ENCODE results near the gene CXCL16.

CXCL16 gene

DNA sequence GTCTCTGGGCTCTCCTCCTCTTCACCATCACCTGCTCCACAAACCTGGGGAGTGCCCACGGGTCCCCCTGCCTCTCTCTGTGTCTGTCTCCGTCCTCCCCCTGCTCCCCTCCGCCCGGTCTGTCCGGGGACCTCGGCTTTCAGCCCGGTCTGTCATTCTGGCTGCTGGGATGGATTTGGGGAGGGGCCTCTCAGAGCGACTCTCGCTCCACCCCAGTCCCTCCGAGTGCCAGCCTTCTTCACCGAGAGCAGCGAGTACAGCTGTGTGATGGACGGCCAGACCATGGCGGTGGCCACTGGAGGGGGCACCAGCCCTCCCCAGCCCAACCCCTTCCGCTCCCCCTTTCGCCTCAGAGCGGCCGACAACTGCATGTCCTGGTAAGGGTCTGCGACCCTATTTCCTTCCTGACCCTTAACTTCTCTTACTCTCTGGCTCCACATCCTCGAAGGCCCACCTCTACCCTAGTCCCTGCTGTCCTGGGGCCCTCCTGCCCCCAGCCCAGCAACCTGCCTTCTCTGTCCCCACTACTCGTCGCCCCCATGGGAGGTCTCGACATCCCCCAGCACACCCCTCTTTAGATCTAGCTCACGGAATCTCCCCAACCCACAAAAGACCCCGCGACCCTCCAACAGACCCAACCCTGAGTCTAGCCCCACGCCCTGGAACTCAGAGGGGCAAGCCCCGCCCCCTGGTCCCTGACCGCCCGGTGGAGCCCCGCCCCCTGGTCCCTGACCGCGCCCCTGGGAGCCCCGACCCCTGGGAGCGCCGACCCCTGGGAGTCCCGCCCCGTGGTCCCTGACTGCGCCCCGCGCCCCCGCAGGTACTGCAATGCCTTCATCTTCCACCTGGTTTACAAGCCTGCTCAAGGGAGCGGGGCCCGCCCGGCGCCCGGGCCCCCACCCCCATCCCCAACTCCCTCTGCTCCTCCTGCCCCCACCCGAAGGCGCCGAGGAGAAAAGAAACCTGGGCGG, 5.6 kb upstream of the CXCL16 start:
- peaks cover 2% of the 10 kb centered on the region for H3K27me3 ChIP-seq (ENCODE audit: insufficient read depth, low read depth, severe bottlenecking)

DNA sequence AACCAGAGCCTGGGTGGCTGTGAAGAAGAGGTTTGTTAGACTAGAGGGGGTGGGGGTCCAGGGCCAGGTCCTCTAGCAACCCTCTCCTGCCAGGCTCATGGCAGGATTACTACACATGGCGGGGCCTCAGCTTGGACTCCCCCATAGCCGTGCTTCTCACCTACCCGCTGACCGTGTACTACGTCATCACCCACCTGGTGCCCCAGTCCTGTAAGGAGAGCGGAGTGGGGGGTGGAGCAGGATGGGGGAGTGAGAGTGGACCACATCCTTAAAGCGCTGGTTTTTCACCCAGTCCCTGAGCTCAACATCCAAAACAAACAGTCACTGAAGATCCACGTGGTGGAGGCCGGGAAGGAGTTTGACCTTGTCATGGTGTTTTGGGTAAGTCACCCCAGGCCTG, 4.2 kb upstream of the CXCL16 start:
- H3K27ac ChIP-seq, result no peak overlapping the region
- peaks cover 9% of the 10 kb centered on the region for H3K27me3 ChIP-seq (ENCODE audit: insufficient read depth, low read depth, severe bottlenecking)
- TF ChIP-seq, protein P1, sequence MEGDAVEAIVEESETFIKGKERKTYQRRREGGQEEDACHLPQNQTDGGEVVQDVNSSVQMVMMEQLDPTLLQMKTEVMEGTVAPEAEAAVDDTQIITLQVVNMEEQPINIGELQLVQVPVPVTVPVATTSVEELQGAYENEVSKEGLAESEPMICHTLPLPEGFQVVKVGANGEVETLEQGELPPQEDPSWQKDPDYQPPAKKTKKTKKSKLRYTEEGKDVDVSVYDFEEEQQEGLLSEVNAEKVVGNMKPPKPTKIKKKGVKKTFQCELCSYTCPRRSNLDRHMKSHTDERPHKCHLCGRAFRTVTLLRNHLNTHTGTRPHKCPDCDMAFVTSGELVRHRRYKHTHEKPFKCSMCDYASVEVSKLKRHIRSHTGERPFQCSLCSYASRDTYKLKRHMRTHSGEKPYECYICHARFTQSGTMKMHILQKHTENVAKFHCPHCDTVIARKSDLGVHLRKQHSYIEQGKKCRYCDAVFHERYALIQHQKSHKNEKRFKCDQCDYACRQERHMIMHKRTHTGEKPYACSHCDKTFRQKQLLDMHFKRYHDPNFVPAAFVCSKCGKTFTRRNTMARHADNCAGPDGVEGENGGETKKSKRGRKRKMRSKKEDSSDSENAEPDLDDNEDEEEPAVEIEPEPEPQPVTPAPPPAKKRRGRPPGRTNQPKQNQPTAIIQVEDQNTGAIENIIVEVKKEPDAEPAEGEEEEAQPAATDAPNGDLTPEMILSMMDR (IDR thresholded peaks at IDR 0.05; ENCODE audit: low read depth, low read length), result no peak
- no peaks in the 10 kb centered on the region for H3K9me3 ChIP-seq (ENCODE audit: severe bottlenecking)
- no peak for DNase-seq
- no peak overlapping the region for H3K4me3 ChIP-seq (ENCODE audit: low read depth, low read length)
- H3K36me3 ChIP-seq, result no peaks in the 10 kb centered on the region

More for the DNA sequence above, 5.6 kb upstream of the CXCL16 start:
- H3K4me3 ChIP-seq (ENCODE audit: low read depth, low read length), result no peak overlapping the region
- no peak for DNase-seq
- H3K36me3 ChIP-seq, result no peaks in the 10 kb centered on the region
- TF ChIP-seq, protein P1 (IDR thresholded peaks at IDR 0.05; ENCODE audit: low read depth, low read length), result no peak
- H3K9me3 ChIP-seq (ENCODE audit: severe bottlenecking), result no peaks in the 10 kb centered on the region
- H3K27ac ChIP-seq, result no peak overlapping the region

DNA sequence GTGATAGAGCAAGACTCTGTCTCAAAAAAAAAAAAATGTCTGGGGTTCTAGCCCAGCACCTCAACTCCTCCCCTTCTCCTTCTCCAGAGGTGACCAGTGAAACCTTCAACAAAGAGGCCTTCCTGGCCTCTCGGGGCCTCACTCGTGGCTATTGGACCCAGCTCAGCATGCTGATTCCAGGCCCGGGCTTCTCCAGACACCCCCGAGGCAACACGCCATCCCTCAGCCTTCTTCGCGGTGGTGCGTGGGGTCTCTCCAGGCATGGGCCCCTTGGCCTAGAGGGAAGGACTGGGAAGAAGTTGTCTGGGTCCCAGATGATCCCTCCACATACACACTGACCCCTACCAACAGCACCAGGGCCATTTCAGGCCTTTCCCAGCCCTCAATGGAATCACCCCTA, 3.5 kb upstream of the CXCL16 start:
- Histone ChIP-seq H3K36me3 (no peaks in the 10 kb centered on the region), H3K27ac (no peak overlapping the region), H3K27me3 (ENCODE audit: insufficient read depth, low read depth, severe bottlenecking) (peaks cover 16% of the 10 kb centered on the region), H3K9me3 (ENCODE audit: severe bottlenecking) (no peaks in the 10 kb centered on the region), H3K4me3 (ENCODE audit: low read depth, low read length) (no peak overlapping the region)
- TF ChIP-seq, protein P1 (IDR thresholded peaks at IDR 0.05; ENCODE audit: low read depth, low read length), result no peak
- no peak for DNase-seq

DNA sequence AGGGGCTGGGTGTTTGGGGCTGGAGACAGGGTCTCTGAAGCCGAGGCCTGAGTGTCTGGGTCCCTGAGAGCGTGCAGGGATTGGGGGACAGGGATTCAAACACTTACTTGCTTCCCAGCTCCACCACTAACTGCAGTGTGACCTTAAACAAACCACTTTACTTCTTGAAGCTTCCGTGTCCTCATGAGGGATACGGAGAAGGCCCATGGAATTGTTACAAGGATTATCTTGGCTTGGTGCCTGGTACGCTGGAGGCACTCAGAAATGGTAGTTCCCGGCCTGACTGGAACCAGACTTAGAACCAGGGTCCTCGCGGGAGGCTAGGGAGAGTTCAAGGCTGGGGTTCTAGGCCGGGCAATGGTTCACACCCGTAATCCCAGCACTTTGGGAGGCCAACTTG, 2.9 kb upstream of the CXCL16 start:
- TF ChIP-seq, protein P1 (IDR thresholded peaks at IDR 0.05; ENCODE audit: low read depth, low read length), result no peak
- H3K4me3 ChIP-seq (ENCODE audit: low read depth, low read length), result no peak overlapping the region
- no peak for DNase-seq
- no peaks in the 10 kb centered on the region for H3K36me3 ChIP-seq
- peaks cover 16% of the 10 kb centered on the region for H3K27me3 ChIP-seq (ENCODE audit: insufficient read depth, low read depth, severe bottlenecking)
- no peak overlapping the region for H3K27ac ChIP-seq
- no peaks in the 10 kb centered on the region for H3K9me3 ChIP-seq (ENCODE audit: severe bottlenecking)

- Histone ChIP-seq H3K27me3 (ENCODE audit: insufficient read depth, low read depth, severe bottlenecking) (peaks cover 16% of the 10 kb centered on the region), H3K27ac (no peak overlapping the region)
Measured at GRCh38 chr17:4742133-4742532, 2.4 kb upstream of the CXCL16 start.

More at GRCh38 chr17:4742133-4742532, 2.4 kb upstream of the CXCL16 start:
- Histone ChIP-seq H3K36me3 (no peaks in the 10 kb centered on the region), H3K9me3 (ENCODE audit: severe bottlenecking) (no peaks in the 10 kb centered on the region), H3K4me3 (ENCODE audit: low read depth, low read length) (no peak overlapping the region)
- DNase-seq, result no peak
- TF ChIP-seq, protein P1 (IDR thresholded peaks at IDR 0.05; ENCODE audit: low read depth, low read length), result no peak

Measured in WERI-Rb-1 (cell line).